ENCODE data around the gene ITGA2B. TPM values are rescaled to one million over a fixed set of nuclear protein-coding genes. Genes with fewer than 3 reads are reported as not detected.

The ITGA2B gene
- total and polyA plus RNA-seq, 7 experiments from 2014 or later: 0.43 to 19.7 (median 0.67) TPM; not detected in 2

GRCh38 chr17:44379887-44380286, 9.6 kb downstream of the ITGA2B start:
- Histone ChIP-seq H3K4me1 (ENCODE audit: control insufficient read depth in 2 of 2, insufficient read depth in 2 of 2, low read length in 2 of 2) (no peaks in the 10 kb centered on the region), H3K27ac (ENCODE audit: low read depth, low read length) (no peak overlapping the region), H3K27me3 (ENCODE audit: control insufficient read depth in 2 of 2, insufficient read depth in 2 of 2, low read length in 2 of 2) (no peaks in the 10 kb centered on the region), H3K4me3 (ENCODE audit: low read length) (no peak overlapping the region), H3K9me3 (ENCODE audit: control insufficient read depth in 2 of 3, low read length in 3 of 3) (no peaks in the 10 kb centered on the region), H3K36me3 (ENCODE audit: control insufficient read depth in 2 of 3, insufficient read depth in 3 of 3, low read length in 3 of 3) (no peaks in the 10 kb centered on the region)
- no peaks in the 10 kb centered on the region for H3K9me3 Mint-ChIP-seq
- ChIA-PET POLR2A (interaction anchor here (0.6 to 1.4 kb wide), 2 partner anchors 10 to 252 kb away, joined by 3 to 4 read pairs; partner anchors contain the start of gene ITGA2B), CTCF (interaction anchor here (0.8 kb wide), 1 partner anchor 9 kb away, joined by 3 read pairs; no protein-coding TSS in a partner anchor)
- DNase-seq (no peak), ATAC-seq (no peak)
- no peaks in the 10 kb centered on the region for H3K36me3 Mint-ChIP-seq
- peaks cover 0 to 6% (median 0%) of the 10 kb centered on the region in 7 donors for H3K4me1 Mint-ChIP-seq
- intact Hi-C loops (cut with micrococcal nuclease): no loop called here
- H3K4me3 Mint-ChIP-seq: no peak overlapping the region
- no peak overlapping the region for H3K27ac Mint-ChIP-seq
- peaks cover 0 to 19% (median 5%) of the 10 kb centered on the region in 5 donors for H3K27me3 Mint-ChIP-seq

- H3K9me3 ChIP-seq (ENCODE audit: control insufficient read depth in 2 of 3, low read length in 3 of 3): no peaks in the 10 kb centered on the region
- H3K27ac ChIP-seq (ENCODE audit: low read depth, low read length): no peak overlapping the region
- no peaks in the 10 kb centered on the region for H3K4me1 ChIP-seq (ENCODE audit: control insufficient read depth in 2 of 2, insufficient read depth in 2 of 2, low read length in 2 of 2)
- CTCF ChIA-PET: interaction anchor here (0.7 kb wide), 1 partner anchor 17 kb away, joined by 3 read pairs; no protein-coding TSS in a partner anchor
- H3K36me3 ChIP-seq (ENCODE audit: control insufficient read depth in 2 of 3, insufficient read depth in 3 of 3, low read length in 3 of 3): no peaks in the 10 kb centered on the region
- H3K4me1 Mint-ChIP-seq: peaks cover 0 to 4% (median 0%) of the 10 kb centered on the region in 7 donors
- no peak overlapping the region for H3K4me3 Mint-ChIP-seq
- peaks cover 0 to 19% (median 5%) of the 10 kb centered on the region in 5 donors for H3K27me3 Mint-ChIP-seq
- POLR2A ChIA-PET: no interaction called here
- DNase-seq (no peak), ATAC-seq (no peak)
- H3K36me3 Mint-ChIP-seq: no peaks in the 10 kb centered on the region
- H3K4me3 ChIP-seq (ENCODE audit: low read length): no peak overlapping the region
- no peaks in the 10 kb centered on the region for H3K27me3 ChIP-seq (ENCODE audit: control insufficient read depth in 2 of 2, insufficient read depth in 2 of 2, low read length in 2 of 2)
- no peak overlapping the region for H3K27ac Mint-ChIP-seq
- H3K9me3 Mint-ChIP-seq: no peaks in the 10 kb centered on the region
- intact Hi-C loops (cut with micrococcal nuclease): no loop called here
Observed at GRCh38 chr17:44378171-44378705, 11.2 kb downstream of the ITGA2B start.

DNA sequence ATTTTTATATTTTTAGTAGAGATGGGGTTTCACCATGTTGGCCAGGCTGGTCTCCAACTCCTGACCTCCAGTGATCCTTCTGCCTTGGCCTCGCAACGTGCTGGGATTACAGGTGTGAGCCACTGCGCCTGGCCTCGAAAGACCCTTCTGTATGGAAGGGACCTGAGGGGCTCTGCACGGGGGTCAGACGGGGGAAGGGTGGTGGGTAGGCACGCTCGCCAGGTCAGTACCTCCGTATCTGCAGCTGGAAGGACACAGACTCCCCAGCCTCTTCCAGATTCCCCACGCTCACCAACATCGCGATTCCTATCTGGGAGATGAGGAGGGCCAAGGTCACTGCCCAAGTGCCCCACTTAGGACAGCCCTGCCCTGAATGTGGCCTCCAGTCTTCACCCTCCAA, 12.7 kb downstream of the ITGA2B start:
- peaks cover 3 to 19% (median 9%) of the 10 kb centered on the region in 5 donors for H3K27me3 Mint-ChIP-seq
- CTCF ChIA-PET: no interaction called here

GRCh38 chr17:44376124-44376523, 13.3 kb downstream of the ITGA2B start:
- Histone ChIP-seq H3K27me3 (ENCODE audit: control insufficient read depth in 2 of 2, insufficient read depth in 2 of 2, low read length in 2 of 2) (no peaks in the 10 kb centered on the region), H3K27ac (ENCODE audit: low read depth, low read length) (no peak overlapping the region), H3K9me3 (ENCODE audit: control insufficient read depth in 2 of 3, low read length in 3 of 3) (no peaks in the 10 kb centered on the region), H3K36me3 (ENCODE audit: control insufficient read depth in 2 of 3, insufficient read depth in 3 of 3, low read length in 3 of 3) (no peaks in the 10 kb centered on the region), H3K4me3 (ENCODE audit: low read length) (no peak overlapping the region), H3K4me1 (ENCODE audit: control insufficient read depth in 2 of 2, insufficient read depth in 2 of 2, low read length in 2 of 2) (no peaks in the 10 kb centered on the region)
- intact Hi-C loops (cut with micrococcal nuclease): no loop called here
- peaks cover 7 to 25% (median 10%) of the 10 kb centered on the region in 5 donors for H3K27me3 Mint-ChIP-seq
- peaks cover 0 to 1% (median 0%) of the 10 kb centered on the region in 11 donors for H3K9me3 Mint-ChIP-seq
- ChIA-PET CTCF (no interaction called here), POLR2A (no interaction called here)
- H3K36me3 Mint-ChIP-seq: no peaks in the 10 kb centered on the region
- DNase-seq: no peak
- H3K4me3 Mint-ChIP-seq: no peak overlapping the region
- no peak overlapping the region for H3K27ac Mint-ChIP-seq
- ATAC-seq: no peak
- H3K4me1 Mint-ChIP-seq: peaks cover 0 to 1% (median 0%) of the 10 kb centered on the region in 7 donors

More for the DNA sequence above, 12.7 kb downstream of the ITGA2B start:
- Mint-ChIP-seq H3K27ac (no peak overlapping the region), H3K9me3 (peaks cover 0 to 1% (median 0%) of the 10 kb centered on the region in 11 donors), H3K36me3 (no peaks in the 10 kb centered on the region), H3K4me1 (peaks cover 0 to 1% (median 0%) of the 10 kb centered on the region in 7 donors), H3K4me3 (no peak overlapping the region)
- Histone ChIP-seq H3K9me3 (ENCODE audit: control insufficient read depth in 2 of 3, low read length in 3 of 3) (no peaks in the 10 kb centered on the region), H3K27me3 (ENCODE audit: control insufficient read depth in 2 of 2, insufficient read depth in 2 of 2, low read length in 2 of 2) (no peaks in the 10 kb centered on the region), H3K4me3 (ENCODE audit: low read length) (no peak overlapping the region), H3K36me3 (ENCODE audit: control insufficient read depth in 2 of 3, insufficient read depth in 3 of 3, low read length in 3 of 3) (no peaks in the 10 kb centered on the region), H3K4me1 (ENCODE audit: control insufficient read depth in 2 of 2, insufficient read depth in 2 of 2, low read length in 2 of 2) (no peaks in the 10 kb centered on the region), H3K27ac (ENCODE audit: low read depth, low read length) (no peak overlapping the region)
- DNase-seq (no peak), ATAC-seq (no peak)
- intact Hi-C loops (cut with micrococcal nuclease): no loop called here
- POLR2A ChIA-PET: no interaction called here

DNA sequence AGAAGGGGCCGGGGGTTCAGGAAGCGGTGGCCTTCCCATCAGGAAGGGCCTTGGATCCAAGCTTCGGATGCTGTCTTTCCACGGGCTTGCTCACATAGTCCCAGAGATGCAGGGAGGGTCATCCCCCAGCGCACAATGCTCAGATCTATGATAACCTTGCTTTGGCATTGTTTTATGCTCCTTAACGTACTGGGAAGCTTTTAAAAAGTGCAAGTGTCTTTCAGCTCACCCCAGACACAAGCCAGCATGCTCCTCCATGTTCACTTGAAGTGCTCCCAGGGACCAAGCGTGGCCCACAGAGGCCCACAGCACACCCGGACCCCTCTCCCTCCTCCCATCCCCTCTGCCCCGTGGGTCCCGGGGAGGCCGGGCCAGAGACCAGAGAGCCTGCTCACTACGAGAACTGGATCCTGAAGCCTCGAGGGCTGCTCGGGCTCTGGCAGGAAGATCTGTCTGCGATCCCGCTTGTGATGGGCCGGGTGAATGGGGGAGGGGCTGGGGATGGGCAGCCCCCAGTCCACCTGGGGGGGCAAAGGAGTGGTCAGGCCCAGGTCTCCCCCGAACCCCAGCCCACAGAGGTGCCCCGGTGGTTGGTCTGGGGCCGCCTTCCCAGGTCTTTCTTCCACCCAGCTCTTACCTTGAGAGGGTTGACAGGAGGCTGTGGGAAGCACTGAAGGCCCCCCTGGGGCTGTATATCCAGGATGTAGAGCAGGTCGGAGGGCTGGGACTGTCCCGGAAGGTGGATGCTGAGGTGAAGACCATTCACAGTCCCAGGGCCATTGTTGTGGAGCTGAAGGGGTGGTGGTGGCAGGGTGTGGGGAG, 14.0 kb downstream of the ITGA2B start:
- ATAC-seq (no peak), DNase-seq (no peak)
- H3K36me3 Mint-ChIP-seq: no peaks in the 10 kb centered on the region
- Histone ChIP-seq H3K9me3 (ENCODE audit: control insufficient read depth in 2 of 3, low read length in 3 of 3) (no peaks in the 10 kb centered on the region), H3K4me1 (ENCODE audit: control insufficient read depth in 2 of 2, insufficient read depth in 2 of 2, low read length in 2 of 2) (no peaks in the 10 kb centered on the region), H3K27ac (ENCODE audit: low read depth, low read length) (no peak overlapping the region), H3K4me3 (ENCODE audit: low read length) (no peak overlapping the region), H3K36me3 (ENCODE audit: control insufficient read depth in 2 of 3, insufficient read depth in 3 of 3, low read length in 3 of 3) (no peaks in the 10 kb centered on the region), H3K27me3 (ENCODE audit: control insufficient read depth in 2 of 2, insufficient read depth in 2 of 2, low read length in 2 of 2) (no peaks in the 10 kb centered on the region)
- ChIA-PET POLR2A (no interaction called here), CTCF (no interaction called here)
- peaks cover 0 to 1% (median 0%) of the 10 kb centered on the region in 11 donors for H3K9me3 Mint-ChIP-seq
- H3K4me1 Mint-ChIP-seq: peaks cover 0 to 1% (median 0%) of the 10 kb centered on the region in 7 donors
- intact Hi-C loops (cut with micrococcal nuclease): no loop called here
- H3K4me3 Mint-ChIP-seq: no peak overlapping the region
- H3K27ac Mint-ChIP-seq: no peak overlapping the region
- peaks cover 7 to 26% (median 12%) of the 10 kb centered on the region in 5 donors for H3K27me3 Mint-ChIP-seq

- POLR2A ChIA-PET: no interaction called here
Observed at GRCh38 chr17:44374306-44375195, 14.9 kb downstream of the ITGA2B start.

More at GRCh38 chr17:44374306-44375195, 14.9 kb downstream of the ITGA2B start:
- CTCF ChIA-PET: interaction anchor here (0.6 kb wide), 1 partner anchor 68 kb away, joined by 3 read pairs; no protein-coding TSS in a partner anchor
- no peaks in the 10 kb centered on the region for H3K27me3 ChIP-seq (ENCODE audit: control insufficient read depth in 2 of 2, insufficient read depth in 2 of 2, low read length in 2 of 2)
- ATAC-seq (no peak), DNase-seq (no peak)
- peaks cover 0 to 4% (median 3%) of the 10 kb centered on the region in 7 donors for H3K4me1 Mint-ChIP-seq
- intact Hi-C loops (cut with micrococcal nuclease): no loop called here
- peaks cover 7 to 29% (median 16%) of the 10 kb centered on the region in 5 donors for H3K27me3 Mint-ChIP-seq
- H3K4me3 Mint-ChIP-seq: no peak overlapping the region
- H3K36me3 Mint-ChIP-seq: no peaks in the 10 kb centered on the region
- H3K27ac ChIP-seq (ENCODE audit: low read depth, low read length): no peak overlapping the region
- H3K4me3 ChIP-seq (ENCODE audit: low read length): no peak overlapping the region
- no peak overlapping the region for H3K27ac Mint-ChIP-seq
- no peaks in the 10 kb centered on the region for H3K4me1 ChIP-seq (ENCODE audit: control insufficient read depth in 2 of 2, insufficient read depth in 2 of 2, low read length in 2 of 2)
- H3K9me3 ChIP-seq (ENCODE audit: control insufficient read depth in 2 of 3, low read length in 3 of 3): no peaks in the 10 kb centered on the region
- no peaks in the 10 kb centered on the region for H3K36me3 ChIP-seq (ENCODE audit: control insufficient read depth in 2 of 3, insufficient read depth in 3 of 3, low read length in 3 of 3)
- H3K9me3 Mint-ChIP-seq: peaks cover 0 to 1% (median 0%) of the 10 kb centered on the region in 11 donors
